HG02642 (cell line): Measurements from ENCODE around the gene SLC2A8.

Source experiments
- ATAC-seq: cut with Tn5 transposase; IDR thresholded peaks from one replicate; pipeline ENCODE4 v1.9.1; 2021; ENCODE audit warnings: mild to moderate bottlenecking; ENCODE audit not compliant: unreplicated experiment, poor library complexity

SLC2A8 gene

DNA sequence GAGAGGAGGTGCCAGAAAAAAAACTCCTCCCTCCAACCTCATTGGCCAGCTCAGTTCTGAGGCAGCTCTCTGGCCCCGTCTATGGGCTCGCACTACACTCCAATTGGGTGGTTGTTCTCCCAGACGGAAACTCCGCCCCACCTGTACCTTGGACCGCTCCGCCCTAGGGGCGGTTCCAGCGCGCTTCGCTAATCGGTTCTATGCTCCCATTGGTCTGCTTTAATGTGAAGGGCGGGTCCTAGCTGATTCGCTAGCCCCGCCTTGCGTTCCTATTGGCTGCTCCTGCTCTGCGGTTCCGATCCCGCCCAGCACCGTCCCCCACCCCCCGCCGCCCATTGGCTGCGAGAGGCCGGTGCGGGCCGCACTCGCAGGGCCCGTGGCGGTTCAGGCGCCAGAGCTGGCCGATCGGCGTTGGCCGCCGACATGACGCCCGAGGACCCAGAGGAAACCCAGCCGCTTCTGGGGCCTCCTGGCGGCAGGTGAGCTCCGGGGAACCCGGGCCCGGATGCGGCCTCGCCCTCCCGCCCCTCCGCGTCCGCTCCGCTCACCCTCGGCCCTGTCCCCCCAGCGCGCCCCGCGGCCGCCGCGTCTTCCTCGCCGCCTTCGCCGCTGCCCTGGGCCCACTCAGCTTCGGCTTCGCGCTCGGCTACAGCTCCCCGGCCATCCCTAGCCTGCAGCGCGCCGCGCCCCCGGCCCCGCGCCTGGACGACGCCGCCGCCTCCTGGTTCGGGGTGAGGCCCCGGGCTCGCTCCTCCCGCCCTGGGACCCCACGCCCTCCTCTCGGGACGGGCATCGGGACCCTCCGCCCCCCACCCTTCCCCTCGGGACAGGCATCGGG, at the start of gene SLC2A8:
Gene SLC2A8 (plus strand): TSS at position 362 of the 838 bp plus-strand sequence. CDS start 62 bp downstream, at position 424.
- ATAC-seq: peak; percentile 94

DNA sequence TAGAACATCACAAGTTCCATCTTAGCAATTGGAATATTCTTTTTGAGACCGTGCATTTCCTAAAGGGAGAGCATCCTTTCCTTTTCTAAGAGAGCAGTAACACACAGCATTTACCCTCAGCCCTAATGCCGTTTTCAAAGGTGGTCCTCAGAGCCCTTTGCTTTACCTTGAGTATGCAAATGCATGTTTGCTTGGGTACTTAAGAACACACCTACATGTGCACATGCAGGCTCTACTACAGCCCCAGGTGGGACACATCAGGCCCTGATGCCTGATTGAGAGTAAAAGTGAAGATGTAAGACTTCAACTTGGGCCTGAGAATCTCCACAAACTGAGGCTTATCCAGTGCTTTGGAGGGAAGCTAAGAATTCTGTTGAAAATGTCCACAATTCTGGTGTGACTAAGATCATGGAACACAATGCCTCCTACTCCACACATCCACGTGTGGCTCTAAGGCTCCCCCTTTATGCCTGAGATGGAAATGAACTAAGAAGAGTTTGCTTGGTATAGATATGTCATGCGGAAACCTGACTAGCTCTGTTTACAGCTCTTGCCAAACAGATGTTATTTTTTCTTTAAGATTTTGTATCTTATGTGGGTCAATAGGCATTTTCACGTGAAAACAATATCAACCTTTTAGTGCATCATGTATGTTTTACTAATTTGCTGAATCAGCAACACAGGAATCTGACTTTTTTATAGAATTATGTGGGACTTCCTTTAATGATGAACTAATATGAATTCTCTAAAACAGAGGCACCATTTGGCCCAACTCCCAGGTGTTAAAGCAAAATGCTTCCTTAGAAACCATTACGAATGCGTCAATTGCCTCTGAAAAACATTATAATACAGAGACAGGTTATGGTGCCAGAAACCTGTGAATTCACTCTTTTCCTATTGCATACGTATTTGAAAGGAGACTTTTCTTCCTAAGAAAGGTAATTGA, 48.9 kb upstream of the SLC2A8 start:
- ATAC-seq: no peak

GRCh38 chr9:127349483-127350113, 47.4 kb upstream of the SLC2A8 start:
- ATAC-seq: no peak

DNA sequence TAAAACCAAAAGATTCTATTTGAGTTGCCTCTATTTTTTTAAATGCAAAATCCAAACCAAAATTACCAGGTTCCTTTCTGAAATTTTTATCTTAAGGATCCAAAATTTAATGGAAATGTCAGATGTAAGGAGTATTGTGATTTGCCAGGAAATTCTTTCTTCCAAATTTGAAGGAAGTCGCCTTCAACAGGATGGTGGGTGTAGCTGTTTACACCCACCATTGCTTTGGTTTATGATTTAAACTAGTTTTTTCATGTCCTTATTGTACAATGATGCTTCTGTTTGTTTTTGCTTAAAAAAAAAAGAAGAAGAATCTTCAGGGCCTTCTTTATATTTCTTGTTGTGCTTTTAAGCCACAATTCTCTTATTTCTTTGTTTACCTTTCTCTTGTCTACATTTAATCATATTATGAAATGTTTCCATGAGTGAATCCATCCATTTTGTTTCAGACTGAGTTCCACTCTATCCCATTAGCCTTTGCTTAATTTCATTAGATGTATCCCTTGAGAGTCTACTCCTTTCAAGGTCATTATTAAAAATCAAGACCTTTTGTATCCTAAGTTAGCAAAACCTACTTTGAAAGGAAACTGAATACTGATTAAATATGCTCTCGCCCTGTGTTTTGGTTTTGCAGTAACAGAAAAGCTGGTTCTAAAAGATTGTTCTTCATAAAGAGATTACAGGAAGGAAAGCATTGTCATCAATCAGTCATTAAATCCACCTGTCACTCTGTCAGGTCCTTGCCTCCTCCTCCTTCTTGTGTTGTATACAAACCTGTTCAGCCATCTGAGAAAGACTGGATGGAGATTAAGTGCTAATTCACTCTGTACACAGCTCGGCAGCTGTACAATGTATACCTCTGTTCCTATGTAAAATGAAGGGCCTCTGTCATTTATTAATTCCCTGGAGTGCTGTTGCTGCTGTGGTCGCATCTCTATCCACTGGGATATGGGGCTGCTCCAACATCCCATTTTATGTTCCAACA, 45.5 kb upstream of the SLC2A8 start:
- ATAC-seq: no peak

DNA sequence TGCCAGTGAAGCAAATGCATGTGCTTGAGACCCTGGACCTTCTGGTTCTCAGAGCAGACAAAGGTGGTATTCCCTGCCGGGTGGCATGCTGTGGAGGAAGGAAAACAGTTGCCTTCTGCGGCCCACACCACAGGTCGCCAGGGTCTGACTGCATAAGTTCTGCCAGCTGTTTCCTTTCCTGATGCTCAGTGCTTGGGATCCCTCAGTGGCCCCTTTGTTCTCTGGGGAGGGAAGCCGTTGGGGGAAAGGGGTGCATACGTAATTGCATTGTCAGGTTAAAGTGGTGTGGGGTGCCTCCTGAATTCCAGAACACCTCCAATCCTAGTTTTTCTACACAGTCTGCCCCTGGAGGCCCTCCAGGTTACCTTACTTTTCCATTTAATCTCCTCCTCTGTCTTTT, 43.1 kb upstream of the SLC2A8 start:
- no peak for ATAC-seq

DNA sequence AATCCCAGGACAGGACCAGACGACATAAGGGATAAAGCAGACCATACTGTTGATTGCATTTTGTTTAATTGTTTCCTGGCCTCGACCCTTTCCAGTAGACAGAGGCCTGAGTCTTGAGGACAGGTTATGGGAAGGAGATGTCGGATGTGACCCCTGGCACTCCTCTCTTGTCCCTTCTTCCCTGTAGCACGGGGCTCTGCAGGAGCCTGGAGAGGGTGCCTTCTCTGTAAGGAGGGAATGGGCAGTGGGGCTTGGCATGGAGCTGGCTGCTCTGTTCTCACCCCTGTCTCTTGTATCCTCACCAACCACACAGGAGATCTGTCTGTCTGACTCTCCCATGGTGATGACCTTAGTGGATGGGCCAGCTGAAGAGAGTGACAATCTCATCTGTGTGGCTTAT, 40.1 kb upstream of the SLC2A8 start:
- no peak for ATAC-seq

DNA sequence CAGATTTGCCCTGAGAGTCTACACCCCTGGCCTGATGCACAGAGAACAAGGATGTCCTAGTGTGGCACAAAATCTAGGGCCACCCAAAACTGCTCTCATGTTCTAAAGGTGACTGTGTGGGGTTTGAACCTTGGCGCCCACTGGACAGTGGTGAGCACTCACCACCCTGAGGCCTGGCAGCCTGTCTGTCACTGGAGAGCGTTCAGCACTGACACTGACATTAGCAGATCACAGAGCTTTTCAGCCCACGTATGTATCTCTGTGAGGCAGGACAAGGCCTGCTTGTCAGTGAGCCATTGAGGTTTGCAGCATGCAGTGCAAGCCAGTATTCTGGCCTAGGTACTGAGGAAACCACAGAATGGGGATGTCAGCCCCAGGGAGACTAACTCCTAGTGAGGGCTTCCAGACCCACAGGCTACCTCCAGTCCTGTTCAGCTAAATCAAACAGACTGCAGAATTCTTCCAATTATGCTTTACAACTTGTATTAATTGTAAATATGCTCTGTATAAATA, 38.9 kb upstream of the SLC2A8 start:
- no peak for ATAC-seq

- ATAC-seq: no peak
Measured at GRCh38 chr9:127358770-127359169, 38.2 kb upstream of the SLC2A8 start.

DNA sequence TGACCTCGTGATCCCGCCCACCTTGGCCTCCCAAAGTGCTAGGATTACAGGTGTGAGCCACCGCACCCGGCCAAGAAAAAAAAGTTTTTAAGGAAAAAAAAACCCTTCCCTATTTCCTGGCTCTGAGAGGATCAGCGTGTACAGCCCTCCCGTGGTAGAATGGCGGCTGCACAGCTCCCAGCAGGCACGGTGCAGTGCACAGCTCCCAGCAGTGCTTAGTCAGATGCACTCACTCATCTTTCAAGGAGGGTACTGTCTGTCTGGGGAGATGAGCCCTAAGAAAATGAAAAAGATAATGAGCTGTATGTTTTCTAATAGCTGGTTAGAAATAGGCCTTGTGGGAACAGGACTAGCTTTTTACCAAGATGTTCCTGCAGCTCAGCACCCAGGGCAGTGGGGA, 36.7 kb upstream of the SLC2A8 start:
- ATAC-seq: no peak

- no peak for ATAC-seq
Measured at GRCh38 chr9:127360829-127361228, 36.1 kb upstream of the SLC2A8 start.

- ATAC-seq: no peak
Measured at GRCh38 chr9:127361561-127361960, 35.4 kb upstream of the SLC2A8 start.

GRCh38 chr9:127362829-127363228, 34.1 kb upstream of the SLC2A8 start:
- no peak for ATAC-seq

DNA sequence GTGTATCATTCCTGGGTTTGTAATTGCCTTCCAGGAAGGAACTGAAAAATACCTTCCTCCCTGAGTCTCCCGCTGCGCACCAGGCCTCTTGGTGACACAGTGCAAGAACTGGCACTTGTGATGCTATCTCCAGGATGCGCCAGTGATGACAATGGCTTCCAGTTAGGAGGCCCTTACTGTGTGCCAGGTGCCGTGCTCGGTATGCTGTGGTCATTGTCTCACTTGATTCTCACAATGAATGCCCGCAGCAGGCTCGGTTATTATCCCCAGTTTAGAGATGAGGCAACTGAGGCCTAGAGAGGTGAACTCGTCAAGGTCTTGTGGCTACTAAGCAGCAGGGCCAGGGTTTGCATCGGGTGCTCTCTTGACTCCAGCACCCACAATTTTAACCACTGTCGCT, 31.5 kb upstream of the SLC2A8 start:
- no peak for ATAC-seq

- ATAC-seq: no peak
Measured at GRCh38 chr9:127366594-127366993, 30.4 kb upstream of the SLC2A8 start.

GRCh38 chr9:127368852-127369402, 28.0 kb upstream of the SLC2A8 start:
- ATAC-seq: no peak

GRCh38 chr9:127369428-127369827, 27.5 kb upstream of the SLC2A8 start:
- no peak for ATAC-seq

GRCh38 chr9:127370147-127370579, 26.8 kb upstream of the SLC2A8 start:
- ATAC-seq: no peak

DNA sequence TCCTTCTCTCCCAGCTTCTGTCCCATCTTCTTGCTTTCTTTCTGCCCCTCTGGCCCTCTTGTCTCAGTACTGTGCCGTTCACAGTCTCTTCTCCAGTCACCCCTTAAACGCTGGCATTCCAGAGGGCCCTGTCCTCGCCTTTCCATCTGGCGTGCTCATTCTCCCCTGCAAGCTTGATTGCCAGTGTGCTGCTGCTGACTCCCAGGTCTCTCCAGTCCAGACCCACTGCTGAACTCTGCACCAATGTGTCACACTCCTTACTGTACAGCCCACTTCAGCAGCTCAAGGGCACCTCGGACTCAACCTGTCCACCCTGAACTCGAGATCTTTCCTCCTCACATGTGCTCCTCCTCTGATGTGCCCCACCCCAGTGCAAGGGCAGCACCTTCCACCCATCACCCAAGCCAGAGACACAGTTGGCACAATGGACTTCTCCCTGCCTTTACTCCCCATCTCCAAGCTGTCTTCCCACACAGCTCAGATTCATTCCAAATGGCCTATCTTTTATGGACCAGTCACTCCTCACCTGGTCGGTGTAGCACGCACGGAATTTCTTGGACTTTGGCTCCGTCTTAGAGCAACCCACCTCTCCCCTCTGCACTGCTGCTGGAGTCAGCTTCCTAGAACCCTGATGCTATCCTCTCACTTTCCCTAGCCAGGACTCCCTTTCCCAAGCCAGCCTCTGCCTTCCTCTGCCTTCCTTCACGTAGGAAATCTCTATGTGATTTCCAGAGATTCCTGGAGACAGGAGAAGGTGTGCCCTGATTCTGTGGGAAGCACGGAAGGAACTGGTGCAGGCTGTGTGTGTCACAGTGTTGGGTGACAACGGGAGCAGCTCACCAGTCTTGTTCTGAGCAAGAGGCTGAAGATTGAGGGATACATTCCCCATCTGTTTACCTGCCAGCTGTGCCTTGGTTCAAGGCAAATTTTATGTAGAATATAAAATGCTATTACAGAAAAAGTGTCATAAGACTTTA, 26.0 kb upstream of the SLC2A8 start:
- ATAC-seq: no peak
